Measurements from ENCODE around the gene UQCC5.

Gene UQCC5

GRCh38 chr3:52535411-52536111, 844 bp upstream of the UQCC5 start:
- DNase-seq, result no peak

- DNase-seq, result no peak
These were observed 365 bp upstream of the UQCC5 start for GRCh38 chr3:52536112-52536368.

GRCh38 chr3:52537165-52537620, 788 bp downstream of the UQCC5 start:
- no peak for DNase-seq

- no peak for DNase-seq
These were observed 1.5 kb downstream of the UQCC5 start for GRCh38 chr3:52537726-52538421.

- no peak for DNase-seq
These were observed 2.7 kb downstream of the UQCC5 start for GRCh38 chr3:52539010-52539653.

GRCh38 chr3:52541050-52541449, 4.6 kb downstream of the UQCC5 start:
- DNase-seq, result no peak

GRCh38 chr3:52544937-52545336, 8.5 kb downstream of the UQCC5 start:
- DNase-seq, result no peak

- no peak for DNase-seq
These were observed 9.9 kb downstream of the UQCC5 start for GRCh38 chr3:52546111-52546901.

GRCh38 chr3:52547143-52547542, 10.7 kb downstream of the UQCC5 start:
- DNase-seq, result no peak

GRCh38 chr3:52551118-52551517, 14.7 kb downstream of the UQCC5 start:
- DNase-seq, result no peak

GRCh38 chr3:52552089-52552488, 15.7 kb downstream of the UQCC5 start:
- DNase-seq, result no peak

GRCh38 chr3:52554026-52554755, 17.8 kb downstream of the UQCC5 start:
- no peak for DNase-seq

GRCh38 chr3:52555056-52555455, 18.7 kb downstream of the UQCC5 start:
- no peak for DNase-seq

- DNase-seq, result no peak
These were observed 20.9 kb downstream of the UQCC5 start for GRCh38 chr3:52557011-52557960.

GRCh38 chr3:52558436-52558835, 22.0 kb downstream of the UQCC5 start:
- DNase-seq, result no peak

- no peak for DNase-seq
These were observed 24.8 kb downstream of the UQCC5 start for GRCh38 chr3:52561028-52561747.

GRCh38 chr3:52563984-52564383, 27.6 kb downstream of the UQCC5 start:
- DNase-seq, result no peak

GRCh38 chr3:52568069-52568468, 31.7 kb downstream of the UQCC5 start:
- no peak for DNase-seq

- no peak for DNase-seq
These were observed 33.7 kb downstream of the UQCC5 start for GRCh38 chr3:52570076-52570475.

GRCh38 chr3:52572221-52572620, 35.8 kb downstream of the UQCC5 start:
- no peak for DNase-seq
